ENCODE results near the gene HMGXB3. TPM values are rescaled to one million over a fixed set of nuclear protein-coding genes. Genes with fewer than 3 reads are reported as not detected.

Gene HMGXB3
- total RNA-seq, 1 donor from 2014 or later, result 55.7 TPM

DNA sequence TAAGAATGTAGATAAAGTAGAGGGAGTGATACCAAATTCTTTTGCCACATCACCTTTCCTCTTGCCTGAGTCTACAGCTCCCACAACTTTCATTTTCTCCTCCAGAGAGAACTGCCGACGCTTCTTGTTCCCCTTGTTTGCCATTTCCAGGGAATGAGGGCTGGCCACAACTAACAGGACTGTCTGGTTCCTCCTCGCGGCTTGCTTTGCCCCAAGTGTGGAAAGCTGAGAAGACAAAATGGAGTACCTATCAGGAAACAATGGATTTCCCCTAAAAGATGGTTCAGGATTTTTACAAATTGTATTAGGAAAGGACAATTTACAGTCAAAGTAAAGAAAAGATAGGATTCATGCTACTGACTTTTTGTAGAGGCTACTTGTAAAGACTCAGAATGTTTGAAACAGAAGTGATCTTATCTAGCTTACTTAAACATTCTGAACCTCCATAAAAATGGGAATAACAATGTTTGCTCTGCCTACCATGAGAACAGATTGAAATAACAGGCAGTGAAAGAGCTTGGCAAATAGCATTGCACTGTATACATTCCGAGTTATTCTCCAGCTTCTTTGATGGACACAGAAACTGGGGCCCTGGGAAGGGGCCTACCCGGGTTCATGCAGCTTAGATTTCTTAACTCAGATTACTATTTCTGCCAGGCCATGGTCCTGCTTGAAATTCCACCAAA lies 4.2 kb upstream of the HMGXB3 start:
- TF ChIP-seq, protein P1, sequence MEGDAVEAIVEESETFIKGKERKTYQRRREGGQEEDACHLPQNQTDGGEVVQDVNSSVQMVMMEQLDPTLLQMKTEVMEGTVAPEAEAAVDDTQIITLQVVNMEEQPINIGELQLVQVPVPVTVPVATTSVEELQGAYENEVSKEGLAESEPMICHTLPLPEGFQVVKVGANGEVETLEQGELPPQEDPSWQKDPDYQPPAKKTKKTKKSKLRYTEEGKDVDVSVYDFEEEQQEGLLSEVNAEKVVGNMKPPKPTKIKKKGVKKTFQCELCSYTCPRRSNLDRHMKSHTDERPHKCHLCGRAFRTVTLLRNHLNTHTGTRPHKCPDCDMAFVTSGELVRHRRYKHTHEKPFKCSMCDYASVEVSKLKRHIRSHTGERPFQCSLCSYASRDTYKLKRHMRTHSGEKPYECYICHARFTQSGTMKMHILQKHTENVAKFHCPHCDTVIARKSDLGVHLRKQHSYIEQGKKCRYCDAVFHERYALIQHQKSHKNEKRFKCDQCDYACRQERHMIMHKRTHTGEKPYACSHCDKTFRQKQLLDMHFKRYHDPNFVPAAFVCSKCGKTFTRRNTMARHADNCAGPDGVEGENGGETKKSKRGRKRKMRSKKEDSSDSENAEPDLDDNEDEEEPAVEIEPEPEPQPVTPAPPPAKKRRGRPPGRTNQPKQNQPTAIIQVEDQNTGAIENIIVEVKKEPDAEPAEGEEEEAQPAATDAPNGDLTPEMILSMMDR (IDR thresholded peaks at IDR 0.05; ENCODE audit: unreplicated experiment), result no peak
- Mint-ChIP-seq H3K9me3 (ENCODE audit: unreplicated experiment) (no peaks in the 10 kb centered on the region), H3K27me3 (ENCODE audit: unreplicated experiment) (peaks cover 10% of the 10 kb centered on the region), H3K27ac (ENCODE audit: unreplicated experiment) (no peak overlapping the region), H3K4me3 (ENCODE audit: unreplicated experiment) (peak overlapping the region; percentile 56), H3K4me1 (ENCODE audit: unreplicated experiment) (peaks cover 32% of the 10 kb centered on the region), H3K36me3 (ENCODE audit: low read depth, unreplicated experiment) (peaks cover 20% of the 10 kb centered on the region)
- no peak for DNase-seq (ENCODE audit: low spot score)

DNA sequence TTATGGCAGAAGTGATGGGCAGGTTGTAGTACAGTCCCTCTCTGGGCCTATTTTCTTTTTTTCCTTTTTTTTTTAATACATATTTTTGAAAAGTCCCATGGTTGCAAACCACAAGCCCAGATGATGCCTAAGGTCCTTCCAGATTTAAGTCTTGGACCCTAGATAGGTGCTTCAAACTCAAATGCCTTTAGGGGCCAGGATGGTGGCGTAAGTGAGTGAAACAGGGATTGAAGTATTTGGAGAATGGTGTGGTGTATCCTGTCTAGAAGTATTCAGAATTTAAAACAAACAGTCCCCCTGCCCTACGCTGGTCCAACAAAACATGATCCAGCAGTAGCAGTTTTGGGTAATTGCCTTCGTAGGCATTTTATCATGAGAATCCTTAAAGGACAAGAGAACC lies 2.3 kb upstream of the HMGXB3 start:
- H3K36me3 Mint-ChIP-seq (ENCODE audit: low read depth, unreplicated experiment), result peaks cover 26% of the 10 kb centered on the region
- TF ChIP-seq, protein P1 (IDR thresholded peaks at IDR 0.05; ENCODE audit: unreplicated experiment), result no peak
- no peak overlapping the region for H3K27ac Mint-ChIP-seq (ENCODE audit: unreplicated experiment)
- H3K4me1 Mint-ChIP-seq (ENCODE audit: unreplicated experiment), result peaks cover 37% of the 10 kb centered on the region
- peaks cover 10% of the 10 kb centered on the region for H3K27me3 Mint-ChIP-seq (ENCODE audit: unreplicated experiment)
- no peak for DNase-seq (ENCODE audit: low spot score)
- H3K4me3 Mint-ChIP-seq (ENCODE audit: unreplicated experiment), result no peak overlapping the region
- H3K9me3 Mint-ChIP-seq (ENCODE audit: unreplicated experiment), result no peaks in the 10 kb centered on the region

DNA sequence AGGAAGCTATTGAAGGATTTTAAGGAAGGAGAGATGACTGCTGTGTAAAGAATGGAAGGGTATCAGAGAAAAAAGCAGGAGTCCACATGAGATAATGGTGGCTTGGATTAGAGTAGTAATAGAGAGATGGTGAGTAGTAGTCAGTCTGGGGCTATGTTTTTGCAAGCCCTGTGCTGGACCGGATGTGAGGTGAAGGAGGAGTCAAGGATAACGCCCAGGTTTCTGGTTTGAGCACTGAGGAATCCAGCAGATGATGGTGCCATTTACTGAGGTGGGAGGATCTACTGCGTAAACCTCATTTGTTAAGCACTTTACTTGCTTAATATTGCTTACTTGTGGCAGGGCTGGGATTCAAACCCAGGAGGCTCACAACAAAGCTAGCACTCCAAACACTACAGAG lies 1.2 kb upstream of the HMGXB3 start:
- Mint-ChIP-seq H3K4me3 (ENCODE audit: unreplicated experiment) (peak overlapping the region; percentile 97), H3K36me3 (ENCODE audit: low read depth, unreplicated experiment) (peaks cover 26% of the 10 kb centered on the region), H3K27ac (ENCODE audit: unreplicated experiment) (peak overlapping the region; percentile 97), H3K27me3 (ENCODE audit: unreplicated experiment) (peaks cover 10% of the 10 kb centered on the region), H3K4me1 (ENCODE audit: unreplicated experiment) (peaks cover 35% of the 10 kb centered on the region), H3K9me3 (ENCODE audit: unreplicated experiment) (no peaks in the 10 kb centered on the region)
- TF ChIP-seq, protein P1 (IDR thresholded peaks at IDR 0.05; ENCODE audit: unreplicated experiment), result no peak
- no peak for DNase-seq (ENCODE audit: low spot score)

DNA sequence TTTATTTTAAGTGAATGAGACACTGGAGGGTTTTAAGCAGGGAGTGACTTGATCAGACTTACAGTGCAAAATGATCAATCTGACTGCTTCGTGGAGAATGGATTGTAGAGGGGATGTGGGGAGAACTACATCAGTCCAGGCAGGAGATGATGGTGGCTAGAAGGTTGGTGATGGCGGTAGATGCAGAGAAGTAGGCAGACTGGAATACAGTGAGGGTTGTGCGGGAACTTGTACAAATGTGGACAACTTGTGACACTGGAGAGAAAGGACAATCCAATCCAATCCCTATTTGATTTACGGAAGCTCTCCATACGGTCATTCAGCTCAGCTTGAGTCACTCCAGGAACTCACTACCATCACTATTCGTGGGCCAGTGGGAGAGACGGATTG lies 678 bp upstream of the HMGXB3 start:
- peaks cover 38% of the 10 kb centered on the region for H3K4me1 Mint-ChIP-seq (ENCODE audit: unreplicated experiment)
- peaks cover 10% of the 10 kb centered on the region for H3K27me3 Mint-ChIP-seq (ENCODE audit: unreplicated experiment)
- peaks cover 29% of the 10 kb centered on the region for H3K36me3 Mint-ChIP-seq (ENCODE audit: low read depth, unreplicated experiment)
- H3K27ac Mint-ChIP-seq (ENCODE audit: unreplicated experiment), result peak overlapping the region; percentile 97
- peak overlapping the region; percentile 97 for H3K4me3 Mint-ChIP-seq (ENCODE audit: unreplicated experiment)
- TF ChIP-seq, protein P1 (IDR thresholded peaks at IDR 0.05; ENCODE audit: unreplicated experiment), result no peak
- no peak for DNase-seq (ENCODE audit: low spot score)
- H3K9me3 Mint-ChIP-seq (ENCODE audit: unreplicated experiment), result no peaks in the 10 kb centered on the region

DNA sequence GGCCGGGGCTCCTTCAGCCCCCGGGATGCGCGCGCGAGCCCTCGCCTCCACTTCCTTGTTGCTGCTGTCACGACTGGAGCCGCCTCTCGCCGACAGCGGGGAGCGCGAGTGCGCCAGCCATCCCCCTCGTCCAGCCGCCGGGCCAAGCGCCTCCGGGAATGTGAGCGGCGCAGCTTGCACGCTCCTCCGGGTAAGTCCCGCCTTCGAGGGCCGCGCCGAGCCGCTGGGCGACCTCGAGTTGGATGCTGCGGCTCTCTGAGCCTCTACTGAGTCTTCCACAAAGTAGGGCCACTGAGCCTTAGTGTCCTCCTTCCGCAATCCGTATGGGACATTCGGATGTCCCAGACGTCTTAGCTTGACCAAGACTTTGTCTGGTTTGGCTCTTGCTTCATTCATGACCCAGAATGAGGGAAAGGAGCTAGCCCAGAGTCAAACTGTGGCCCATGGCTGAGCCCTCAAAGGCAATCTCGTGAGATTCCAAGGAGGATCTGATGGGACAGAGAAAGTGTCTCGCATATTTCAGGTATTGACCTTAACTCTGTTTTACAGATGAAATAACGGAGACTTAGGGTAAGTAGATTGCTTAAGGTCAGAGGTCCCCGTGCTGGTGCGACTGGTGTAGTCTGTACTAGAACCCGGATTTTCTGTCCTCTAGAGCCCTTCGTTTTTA lies 586 bp downstream of the HMGXB3 start:
- Mint-ChIP-seq H3K4me3 (ENCODE audit: unreplicated experiment) (peak overlapping the region; percentile 93), H3K4me1 (ENCODE audit: unreplicated experiment) (peaks cover 36% of the 10 kb centered on the region), H3K27ac (ENCODE audit: unreplicated experiment) (peak overlapping the region; percentile 90), H3K27me3 (ENCODE audit: unreplicated experiment) (peaks cover 8% of the 10 kb centered on the region), H3K9me3 (ENCODE audit: unreplicated experiment) (no peaks in the 10 kb centered on the region), H3K36me3 (ENCODE audit: low read depth, unreplicated experiment) (peaks cover 22% of the 10 kb centered on the region)
- TF ChIP-seq, protein P1 (IDR thresholded peaks at IDR 0.05; ENCODE audit: unreplicated experiment), result no peak
- DNase-seq (ENCODE audit: low spot score), result peak; percentile 50
